Measurements from ENCODE around the gene AGBL1. TPM values are rescaled to one million over a fixed set of nuclear protein-coding genes. Genes with fewer than 3 reads are reported as not detected.

The AGBL1 gene
- polyA plus RNA-seq, 2 of the 4 experiments (the other 2 are of a cell fraction): not detected

DNA sequence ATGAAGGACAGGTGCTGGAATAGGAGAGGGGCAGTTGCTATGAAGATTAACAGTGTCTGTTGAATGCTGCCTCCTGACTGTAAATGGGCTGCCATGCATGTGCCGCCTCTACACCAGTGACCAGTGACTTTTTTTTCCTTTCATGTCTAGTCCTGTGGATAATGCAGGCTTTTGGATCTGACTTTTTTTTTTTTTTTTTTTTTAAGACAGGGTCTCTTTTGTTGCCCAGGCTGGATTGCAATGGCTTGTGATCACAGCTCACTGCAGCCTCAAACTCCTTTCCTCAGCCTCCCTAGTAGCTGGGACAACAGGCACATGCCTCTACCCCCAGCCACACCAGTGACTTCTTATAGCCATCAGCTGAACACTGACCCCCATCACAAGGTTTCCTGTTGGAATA is 41.2 kb upstream of the AGBL1 start:
- no peak for FAIRE-seq
- Histone ChIP-seq H3K27ac (no peak overlapping the region), H3K4me2 (no peak overlapping the region), H3K4me1 (no peaks in the 10 kb centered on the region), H3K9me3 (no peaks in the 10 kb centered on the region), H3K4me3 (no peak overlapping the region)
- ChIA-PET CTCF (no interaction called here), POLR2A (no interaction called here)
- no peak for DNase-seq (ENCODE audit: low read depth in 1 of 2, low spot score in 1 of 2)
- TF ChIP-seq CBX2 (IDR thresholded peaks at IDR 0.05; ENCODE audit: borderline replicate concordance, low read depth): no peak
- TF ChIP-seq, protein P1, sequence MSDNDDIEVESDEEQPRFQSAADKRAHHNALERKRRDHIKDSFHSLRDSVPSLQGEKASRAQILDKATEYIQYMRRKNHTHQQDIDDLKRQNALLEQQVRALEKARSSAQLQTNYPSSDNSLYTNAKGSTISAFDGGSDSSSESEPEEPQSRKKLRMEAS (IDR thresholded peaks at IDR 0.05): no peak
- TF ChIP-seq BHLHE40 (IDR thresholded peaks at IDR 0.05; ENCODE audit: low read depth, low read length): no peak
- TF ChIP-seq, protein P2, sequence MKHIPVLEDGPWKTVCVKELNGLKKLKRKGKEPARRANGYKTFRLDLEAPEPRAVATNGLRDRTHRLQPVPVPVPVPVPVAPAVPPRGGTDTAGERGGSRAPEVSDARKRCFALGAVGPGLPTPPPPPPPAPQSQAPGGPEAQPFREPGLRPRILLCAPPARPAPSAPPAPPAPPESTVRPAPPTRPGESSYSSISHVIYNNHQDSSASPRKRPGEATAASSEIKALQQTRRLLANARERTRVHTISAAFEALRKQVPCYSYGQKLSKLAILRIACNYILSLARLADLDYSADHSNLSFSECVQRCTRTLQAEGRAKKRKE (CRISPR knock-in tag; IDR thresholded peaks at IDR 0.05; ENCODE audit: low read depth): no peak
- TF ChIP-seq, protein P3, sequence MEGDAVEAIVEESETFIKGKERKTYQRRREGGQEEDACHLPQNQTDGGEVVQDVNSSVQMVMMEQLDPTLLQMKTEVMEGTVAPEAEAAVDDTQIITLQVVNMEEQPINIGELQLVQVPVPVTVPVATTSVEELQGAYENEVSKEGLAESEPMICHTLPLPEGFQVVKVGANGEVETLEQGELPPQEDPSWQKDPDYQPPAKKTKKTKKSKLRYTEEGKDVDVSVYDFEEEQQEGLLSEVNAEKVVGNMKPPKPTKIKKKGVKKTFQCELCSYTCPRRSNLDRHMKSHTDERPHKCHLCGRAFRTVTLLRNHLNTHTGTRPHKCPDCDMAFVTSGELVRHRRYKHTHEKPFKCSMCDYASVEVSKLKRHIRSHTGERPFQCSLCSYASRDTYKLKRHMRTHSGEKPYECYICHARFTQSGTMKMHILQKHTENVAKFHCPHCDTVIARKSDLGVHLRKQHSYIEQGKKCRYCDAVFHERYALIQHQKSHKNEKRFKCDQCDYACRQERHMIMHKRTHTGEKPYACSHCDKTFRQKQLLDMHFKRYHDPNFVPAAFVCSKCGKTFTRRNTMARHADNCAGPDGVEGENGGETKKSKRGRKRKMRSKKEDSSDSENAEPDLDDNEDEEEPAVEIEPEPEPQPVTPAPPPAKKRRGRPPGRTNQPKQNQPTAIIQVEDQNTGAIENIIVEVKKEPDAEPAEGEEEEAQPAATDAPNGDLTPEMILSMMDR (IDR thresholded peaks at IDR 0.05): no peak
- TF ChIP-seq SREBF2 (IDR thresholded peaks at IDR 0.05): no peak
- TF ChIP-seq RNF2 (IDR thresholded peaks at IDR 0.05; ENCODE audit: borderline replicate concordance, low read depth): no peak
- TF ChIP-seq, protein P4, sequence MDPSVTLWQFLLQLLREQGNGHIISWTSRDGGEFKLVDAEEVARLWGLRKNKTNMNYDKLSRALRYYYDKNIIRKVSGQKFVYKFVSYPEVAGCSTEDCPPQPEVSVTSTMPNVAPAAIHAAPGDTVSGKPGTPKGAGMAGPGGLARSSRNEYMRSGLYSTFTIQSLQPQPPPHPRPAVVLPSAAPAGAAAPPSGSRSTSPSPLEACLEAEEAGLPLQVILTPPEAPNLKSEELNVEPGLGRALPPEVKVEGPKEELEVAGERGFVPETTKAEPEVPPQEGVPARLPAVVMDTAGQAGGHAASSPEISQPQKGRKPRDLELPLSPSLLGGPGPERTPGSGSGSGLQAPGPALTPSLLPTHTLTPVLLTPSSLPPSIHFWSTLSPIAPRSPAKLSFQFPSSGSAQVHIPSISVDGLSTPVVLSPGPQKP (IDR thresholded peaks at IDR 0.05; ENCODE audit: low read depth, low read length): no peak
- TF ChIP-seq RCOR1 (IDR thresholded peaks at IDR 0.05; ENCODE audit: low read depth, low read length): no peak
- TF ChIP-seq FOSB (CRISPR knock-in tag; IDR thresholded peaks at IDR 0.05): no peak
- TF ChIP-seq FOXS1 (CRISPR knock-in tag; IDR thresholded peaks at IDR 0.05): no peak
- TF ChIP-seq, protein P5, sequence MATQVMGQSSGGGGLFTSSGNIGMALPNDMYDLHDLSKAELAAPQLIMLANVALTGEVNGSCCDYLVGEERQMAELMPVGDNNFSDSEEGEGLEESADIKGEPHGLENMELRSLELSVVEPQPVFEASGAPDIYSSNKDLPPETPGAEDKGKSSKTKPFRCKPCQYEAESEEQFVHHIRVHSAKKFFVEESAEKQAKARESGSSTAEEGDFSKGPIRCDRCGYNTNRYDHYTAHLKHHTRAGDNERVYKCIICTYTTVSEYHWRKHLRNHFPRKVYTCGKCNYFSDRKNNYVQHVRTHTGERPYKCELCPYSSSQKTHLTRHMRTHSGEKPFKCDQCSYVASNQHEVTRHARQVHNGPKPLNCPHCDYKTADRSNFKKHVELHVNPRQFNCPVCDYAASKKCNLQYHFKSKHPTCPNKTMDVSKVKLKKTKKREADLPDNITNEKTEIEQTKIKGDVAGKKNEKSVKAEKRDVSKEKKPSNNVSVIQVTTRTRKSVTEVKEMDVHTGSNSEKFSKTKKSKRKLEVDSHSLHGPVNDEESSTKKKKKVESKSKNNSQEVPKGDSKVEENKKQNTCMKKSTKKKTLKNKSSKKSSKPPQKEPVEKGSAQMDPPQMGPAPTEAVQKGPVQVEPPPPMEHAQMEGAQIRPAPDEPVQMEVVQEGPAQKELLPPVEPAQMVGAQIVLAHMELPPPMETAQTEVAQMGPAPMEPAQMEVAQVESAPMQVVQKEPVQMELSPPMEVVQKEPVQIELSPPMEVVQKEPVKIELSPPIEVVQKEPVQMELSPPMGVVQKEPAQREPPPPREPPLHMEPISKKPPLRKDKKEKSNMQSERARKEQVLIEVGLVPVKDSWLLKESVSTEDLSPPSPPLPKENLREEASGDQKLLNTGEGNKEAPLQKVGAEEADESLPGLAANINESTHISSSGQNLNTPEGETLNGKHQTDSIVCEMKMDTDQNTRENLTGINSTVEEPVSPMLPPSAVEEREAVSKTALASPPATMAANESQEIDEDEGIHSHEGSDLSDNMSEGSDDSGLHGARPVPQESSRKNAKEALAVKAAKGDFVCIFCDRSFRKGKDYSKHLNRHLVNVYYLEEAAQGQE (IDR thresholded peaks at IDR 0.05): no peak
- TF ChIP-seq POLR2A (IDR thresholded peaks at IDR 0.05; ENCODE audit: low read length): no peak
- TF ChIP-seq EP300 (IDR thresholded peaks at IDR 0.05): no peak
- no peak for TF ChIP-seq KDM1A (IDR thresholded peaks at IDR 0.05; ENCODE audit: low read depth)
- no peak for TF ChIP-seq JUN (IDR thresholded peaks at IDR 0.05)
- no peak for TF ChIP-seq FOSL2 (IDR thresholded peaks at IDR 0.05)
- no peak for TF ChIP-seq FOSL2 (CRISPR knock-in tag; IDR thresholded peaks at IDR 0.05)
- TF ChIP-seq HDAC2 (IDR thresholded peaks at IDR 0.05): no peak
- TF ChIP-seq, protein P6, sequence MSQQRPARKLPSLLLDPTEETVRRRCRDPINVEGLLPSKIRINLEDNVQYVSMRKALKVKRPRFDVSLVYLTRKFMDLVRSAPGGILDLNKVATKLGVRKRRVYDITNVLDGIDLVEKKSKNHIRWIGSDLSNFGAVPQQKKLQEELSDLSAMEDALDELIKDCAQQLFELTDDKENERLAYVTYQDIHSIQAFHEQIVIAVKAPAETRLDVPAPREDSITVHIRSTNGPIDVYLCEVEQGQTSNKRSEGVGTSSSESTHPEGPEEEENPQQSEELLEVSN (IDR thresholded peaks at IDR 0.05; ENCODE audit: borderline replicate concordance, low read depth): no peak
- 49% methylated on average over 1 of the region's 1 CpG for WGBS (ENCODE audit: missing lambda C conversion rate)
- no peak for ATAC-seq

Measured in A549 (cell line).